Hematopoietic multipotent progenitor cell treated with erythropoietin and hydrocortisone succinate and interleukin-3 and kit ligand, for 4 days (in vitro differentiated cells): ENCODE data around the gene PKMYT1.
A peak's percentile ranks its signal among the peaks of the same experiment; 100 is the strongest.

Source experiments
- DNase-seq: peaks from one replicate; pipeline ENCODE4 v3.0.0-alpha.2; 2015

The PKMYT1 gene

DNA sequence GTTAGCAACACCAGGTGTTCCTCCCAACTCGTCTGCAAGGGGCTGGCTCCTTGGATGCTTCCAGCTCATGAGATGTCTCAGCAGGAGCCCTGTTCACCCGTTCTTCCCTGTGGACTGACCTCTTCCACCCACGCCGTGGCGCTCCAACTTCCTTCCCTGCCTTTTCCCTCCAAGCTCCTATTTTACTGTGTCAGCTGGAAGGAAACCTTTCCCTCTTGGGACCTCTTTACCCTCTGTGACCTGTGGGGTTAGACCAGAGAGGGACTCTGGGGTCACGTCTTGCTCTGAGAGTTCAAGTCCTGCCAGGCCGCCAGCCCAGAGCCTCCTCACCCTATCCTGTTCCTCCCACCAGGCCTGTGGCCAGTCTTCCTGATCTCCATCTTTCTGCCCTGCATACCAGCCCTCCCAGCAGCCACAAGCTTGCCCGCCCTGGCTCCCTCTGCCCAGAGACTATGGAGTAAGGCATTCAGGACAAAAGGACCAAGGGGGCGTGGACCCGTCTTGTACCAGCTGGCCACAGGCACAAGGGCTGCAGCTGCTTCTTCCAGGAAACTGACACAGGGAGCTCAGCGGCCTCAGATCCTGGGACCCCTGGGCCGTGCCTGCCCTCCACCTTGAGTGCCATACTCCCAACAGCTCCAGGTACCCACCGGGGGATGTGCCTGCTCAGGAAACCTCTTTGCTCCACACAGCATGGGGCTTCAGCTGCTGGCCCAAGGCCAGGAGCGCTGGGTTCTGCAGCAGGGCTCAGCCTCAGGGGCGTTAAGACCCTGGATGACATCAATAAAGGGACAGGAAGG is 8.1 kb downstream of the PKMYT1 start:
- DNase-seq, result no peak

DNA sequence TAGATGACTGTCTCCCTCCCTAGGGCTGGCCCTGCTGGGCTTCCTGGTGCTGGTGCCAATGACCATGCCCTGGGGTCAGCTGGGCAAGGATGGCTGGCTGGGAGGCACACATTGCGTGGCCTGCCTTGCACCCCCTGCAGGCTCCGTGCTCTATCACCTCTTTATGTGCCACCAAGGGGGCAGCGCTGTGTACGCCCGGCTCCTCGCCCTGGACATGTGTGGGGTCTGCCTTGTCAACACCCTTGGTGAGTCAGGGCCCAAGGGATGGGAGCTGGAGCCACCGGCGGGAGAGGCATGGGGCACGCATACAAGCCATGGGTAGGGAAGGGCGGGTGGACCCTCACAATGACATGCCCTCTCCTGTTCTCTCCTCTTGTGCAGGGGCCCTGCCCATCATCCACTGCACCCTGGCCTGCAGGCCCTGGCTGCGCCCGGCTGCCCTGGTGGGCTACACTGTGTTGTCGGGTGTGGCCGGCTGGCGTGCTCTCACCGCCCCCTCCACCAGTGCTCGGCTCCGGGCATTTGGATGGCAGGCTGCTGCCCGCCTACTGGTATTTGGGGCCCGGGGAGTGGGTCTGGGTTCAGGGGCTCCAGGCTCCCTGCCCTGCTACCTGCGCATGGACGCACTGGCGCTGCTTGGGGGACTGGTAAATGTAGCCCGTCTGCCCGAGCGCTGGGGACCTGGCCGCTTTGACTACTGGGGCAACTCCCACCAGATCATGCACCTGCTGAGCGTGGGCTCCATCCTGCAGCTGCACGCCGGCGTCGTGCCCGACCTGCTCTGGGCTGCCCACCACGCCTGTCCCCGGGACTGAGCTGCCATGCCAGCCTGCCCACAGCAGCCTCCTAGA is 8.9 kb downstream of the PKMYT1 start:
- DNase-seq, result no peak

DNA sequence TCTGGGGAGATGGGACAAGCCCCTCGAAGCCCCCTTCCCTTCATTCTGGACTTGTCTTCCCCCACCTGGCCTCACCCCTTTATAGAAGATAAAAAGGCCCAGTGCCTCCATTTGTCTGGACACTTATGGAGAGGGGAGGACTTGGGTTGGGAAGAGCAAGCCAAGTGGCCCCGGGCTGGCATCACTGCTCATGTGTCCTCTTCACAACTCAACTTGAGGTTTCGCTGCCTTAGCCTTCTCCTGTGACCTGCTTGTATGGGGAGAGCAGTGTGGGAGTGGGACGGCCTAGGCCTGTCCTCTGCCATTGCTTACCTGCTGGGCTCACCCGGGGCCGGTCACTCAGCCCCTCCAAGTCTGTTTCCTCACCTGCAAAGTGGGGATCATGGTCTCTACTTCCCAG is 9.7 kb downstream of the PKMYT1 start:
- no peak for DNase-seq

DNA sequence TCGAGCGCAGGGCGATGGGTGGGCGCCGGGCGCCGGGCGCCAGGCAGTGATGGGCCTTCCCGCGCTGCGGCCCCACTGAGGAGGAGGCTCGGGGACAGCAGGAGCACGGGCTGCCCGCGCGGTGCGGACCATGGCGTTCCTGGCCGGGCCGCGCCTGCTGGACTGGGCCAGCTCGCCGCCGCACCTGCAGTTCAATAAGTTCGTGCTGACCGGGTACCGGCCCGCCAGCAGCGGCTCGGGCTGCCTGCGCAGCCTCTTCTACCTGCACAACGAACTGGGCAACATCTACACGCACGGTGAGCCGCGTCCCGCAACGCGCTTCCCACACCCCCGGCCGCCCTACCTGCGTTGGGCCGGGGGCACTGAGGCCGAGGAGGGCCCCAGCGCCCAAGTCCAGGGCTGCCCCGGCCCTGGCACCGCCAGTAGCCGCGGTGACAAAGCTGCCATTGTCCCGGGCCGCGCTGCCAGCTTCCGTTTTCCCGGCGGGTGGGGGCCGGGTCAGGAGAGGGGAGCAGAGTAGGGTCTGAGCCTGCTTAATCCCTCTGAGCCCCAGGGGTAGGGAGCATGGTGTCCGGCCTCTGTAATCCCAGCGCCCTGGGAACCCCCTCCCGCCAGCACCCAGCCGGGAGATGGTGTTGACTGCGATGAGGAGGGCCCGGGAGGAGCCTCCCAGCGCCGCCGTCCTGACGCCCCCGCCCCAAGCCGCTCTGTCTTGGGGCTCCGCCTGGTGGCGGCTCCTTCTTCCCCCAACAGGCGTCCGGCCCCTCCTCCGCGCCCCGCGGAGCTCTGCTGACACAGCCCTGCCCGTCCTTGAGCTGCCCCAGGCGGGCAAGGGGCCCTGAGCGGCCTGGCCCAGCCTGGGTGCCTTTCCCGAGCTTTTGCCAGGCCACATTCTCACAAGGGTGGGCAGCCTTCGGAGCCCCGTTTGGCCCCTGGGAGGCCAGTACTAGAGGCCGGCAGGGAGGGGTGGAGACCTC is 10.4 kb downstream of the PKMYT1 start:
- peak; percentile 94 for DNase-seq

- peak; percentile 95 for DNase-seq
Observed at GRCh38 chr16:2968738-2969544, 11.3 kb downstream of the PKMYT1 start, which contains the start of gene PAQR4. Gene PAQR4 (plus strand): TSS chr16:2969348. CDS start chr16:2969675, 327 bp downstream.

DNA sequence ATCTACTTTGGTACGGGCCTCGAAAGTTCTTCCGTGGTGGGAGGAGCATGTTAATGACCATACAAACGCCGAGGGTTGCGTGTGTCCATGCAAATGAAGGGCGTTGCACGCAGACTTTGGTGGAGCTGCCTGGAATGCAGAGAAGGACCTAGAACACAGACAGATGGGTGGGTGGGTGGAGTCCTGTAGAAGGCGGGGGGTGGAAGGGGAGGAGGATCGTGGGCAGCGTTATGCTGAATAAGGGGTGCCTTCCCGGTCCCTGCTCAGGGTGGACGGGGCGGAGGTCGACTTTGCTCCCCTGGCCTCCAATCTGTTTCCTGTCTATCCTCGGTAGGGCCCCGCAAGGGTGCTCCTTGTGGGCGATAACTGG is 11.9 kb downstream of the PKMYT1 start:
- DNase-seq, result peak; percentile 69

DNA sequence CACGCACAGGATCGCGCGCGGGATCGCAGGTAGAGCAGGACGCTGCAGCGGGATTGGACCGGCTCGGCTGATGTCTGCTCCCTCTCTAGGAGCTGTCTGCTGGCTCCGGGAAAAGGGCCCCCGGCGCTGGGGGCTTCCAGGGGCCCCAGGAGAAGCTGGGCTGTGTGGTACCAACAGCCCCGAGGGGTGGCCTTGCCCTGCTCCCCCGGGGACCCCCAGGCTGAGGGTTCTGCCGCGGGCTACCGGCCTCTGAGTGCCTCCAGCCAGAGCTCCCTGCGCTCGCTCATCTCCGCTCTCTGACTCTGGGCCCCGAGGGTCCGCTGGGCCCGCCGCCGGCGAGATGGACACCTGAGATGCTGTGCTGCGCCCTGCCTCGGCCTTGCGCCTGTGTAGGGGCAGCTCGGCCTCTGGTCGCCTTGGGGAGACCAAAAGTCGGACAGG is 12.5 kb downstream of the PKMYT1 start:
- DNase-seq, result no peak

DNA sequence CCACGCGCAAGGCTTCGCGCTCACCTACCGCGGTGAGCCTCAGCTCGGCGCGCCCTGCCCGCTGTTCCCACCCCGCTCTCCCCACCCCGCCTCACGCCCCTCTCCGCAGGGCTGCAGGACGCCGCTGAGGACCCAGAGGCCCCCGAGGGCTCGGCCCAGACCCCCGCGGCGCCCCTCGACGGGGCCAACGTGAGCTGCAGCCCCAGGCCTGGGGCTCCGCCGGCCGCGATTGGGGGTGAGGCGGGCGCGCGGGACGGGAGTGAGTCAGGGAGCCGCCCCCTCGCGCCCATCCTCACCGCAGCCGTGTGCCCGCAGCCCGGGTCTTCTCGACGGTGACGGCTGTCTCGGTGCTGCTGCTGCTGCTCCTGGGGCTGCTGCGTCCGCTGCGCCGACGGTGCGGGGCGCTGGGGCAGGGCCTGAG is 13.0 kb downstream of the PKMYT1 start:
- no peak for DNase-seq

DNA sequence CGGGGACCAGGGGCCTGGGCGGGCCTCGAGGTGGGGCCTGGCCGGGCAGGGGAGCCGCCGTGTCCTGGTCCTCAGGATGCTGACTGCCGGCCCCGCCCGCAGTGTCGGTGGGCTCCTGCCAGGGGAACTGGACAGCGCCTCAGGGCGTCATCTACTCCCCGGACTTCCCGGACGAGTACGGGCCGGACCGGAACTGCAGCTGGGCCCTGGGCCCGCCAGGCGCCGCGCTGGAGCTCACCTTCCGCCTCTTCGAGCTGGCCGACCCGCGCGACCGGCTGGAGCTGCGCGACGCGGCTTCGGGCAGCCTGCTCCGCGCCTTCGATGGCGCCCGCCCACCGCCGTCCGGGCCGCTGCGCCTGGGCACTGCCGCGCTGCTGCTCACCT is 13.4 kb downstream of the PKMYT1 start:
- peak; percentile 33 for DNase-seq

DNA sequence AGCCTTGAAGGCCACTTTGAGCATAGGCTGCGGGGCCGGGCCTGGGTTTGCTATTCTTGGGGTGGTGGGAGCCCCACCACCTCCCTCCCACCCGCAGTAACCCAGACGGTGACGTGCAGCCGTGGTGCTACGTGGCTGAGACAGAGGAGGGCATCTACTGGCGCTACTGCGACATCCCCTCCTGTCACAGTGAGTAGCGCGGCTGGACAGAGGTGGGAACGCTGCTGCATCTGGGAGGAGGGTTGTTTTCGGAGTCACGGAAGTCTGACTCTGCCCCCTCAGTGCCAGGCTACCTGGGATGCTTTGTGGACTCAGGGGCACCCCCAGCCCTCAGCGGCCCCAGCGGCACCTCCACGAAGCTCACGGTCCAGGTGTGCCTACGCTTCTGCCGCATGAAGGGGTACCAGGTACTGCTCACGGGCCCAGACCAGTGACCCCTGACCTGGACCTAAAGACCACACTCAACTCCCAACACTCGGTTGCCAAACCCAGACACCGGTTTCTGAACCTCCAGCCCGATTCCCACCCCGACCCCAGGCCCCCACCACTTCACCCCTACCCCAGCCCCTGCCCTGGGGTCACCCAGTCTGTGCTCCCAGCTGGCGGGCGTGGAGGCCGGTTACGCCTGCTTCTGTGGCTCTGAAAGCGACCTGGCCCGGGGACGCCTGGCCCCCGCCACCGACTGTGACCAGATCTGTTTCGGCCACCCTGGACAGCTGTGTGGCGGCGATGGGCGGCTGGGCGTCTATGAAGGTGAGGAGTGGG is 14.0 kb downstream of the PKMYT1 start:
- no peak for DNase-seq

DNA sequence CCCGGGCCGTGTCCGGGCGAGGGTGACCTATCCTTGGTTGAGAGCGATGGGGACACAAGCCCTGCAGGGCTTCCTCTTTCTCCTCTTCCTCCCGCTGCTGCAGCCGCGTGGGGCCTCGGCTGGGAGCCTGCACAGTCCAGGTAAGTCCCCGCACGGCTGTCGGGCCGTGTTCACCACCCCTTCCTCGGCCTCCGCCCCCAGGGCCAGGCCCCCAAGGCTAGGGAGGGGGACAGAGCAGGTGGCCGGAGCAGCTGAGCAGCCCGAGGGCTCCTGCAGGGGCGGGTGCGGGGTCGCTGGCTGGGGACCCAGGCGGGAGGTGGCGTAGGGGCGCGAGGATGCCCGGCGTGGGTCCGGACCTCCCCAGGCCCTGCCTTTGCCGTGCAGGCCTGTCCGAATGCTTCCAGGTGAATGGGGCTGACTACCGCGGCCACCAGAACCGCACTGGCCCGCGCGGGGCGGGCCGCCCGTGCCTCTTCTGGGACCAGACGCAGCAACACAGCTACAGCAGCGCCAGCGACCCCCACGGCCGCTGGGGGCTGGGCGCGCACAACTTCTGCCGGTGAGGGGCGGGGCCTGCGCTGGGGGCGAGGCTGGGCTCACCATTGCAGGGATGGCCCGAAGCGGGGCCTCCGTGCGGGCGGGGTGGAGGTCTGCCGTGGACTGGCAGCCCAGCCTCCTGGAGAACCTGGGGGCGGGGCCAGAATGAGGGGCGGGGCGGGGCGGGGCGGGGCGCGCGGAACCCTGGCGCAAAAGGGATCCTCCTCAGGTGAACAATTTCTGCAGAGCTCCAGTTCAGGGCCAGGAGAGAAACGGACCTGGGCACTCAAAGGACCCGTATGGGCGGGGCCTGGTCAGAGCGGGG is 15.5 kb downstream of the PKMYT1 start:
- peak; percentile 83 for DNase-seq

DNA sequence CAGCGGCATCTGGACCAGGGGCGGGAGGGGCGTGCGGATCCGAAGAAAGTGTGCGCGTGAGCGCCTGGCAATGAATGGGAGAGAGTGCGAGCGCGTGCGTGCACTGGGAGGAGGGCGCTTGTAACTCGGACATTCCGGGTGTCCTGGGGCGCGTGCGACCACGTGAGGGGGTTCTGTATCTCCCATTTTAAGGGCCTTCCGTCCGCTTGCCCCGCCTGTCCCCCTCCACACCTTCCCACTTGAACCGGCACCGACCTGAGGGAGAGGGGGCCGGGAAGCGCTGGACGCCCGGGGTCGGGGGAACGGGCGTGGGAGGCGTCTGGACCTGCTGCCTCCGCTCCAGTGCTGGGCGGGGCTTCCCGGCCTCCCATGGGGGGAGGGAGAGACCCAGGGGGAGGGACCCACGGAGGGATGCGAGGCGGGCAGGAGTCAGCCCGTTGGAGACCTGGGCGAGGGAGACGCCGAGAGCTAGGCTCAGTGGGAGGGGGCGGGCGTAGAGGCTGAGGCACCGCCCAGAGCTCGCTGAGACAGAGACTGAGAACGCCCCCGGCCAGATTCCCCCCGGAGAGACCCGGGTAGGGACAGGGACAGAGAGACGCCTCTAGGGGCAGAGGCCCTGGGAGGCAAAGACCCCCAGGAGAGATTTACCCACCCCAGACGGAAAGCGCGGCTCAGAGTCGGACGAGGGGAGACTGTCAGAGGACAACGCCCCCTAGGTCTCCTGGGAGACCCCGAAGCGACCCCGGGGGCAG is 16.3 kb downstream of the PKMYT1 start, which contains the start of gene KREMEN2:
TSS of gene KREMEN2 (plus strand) at position 553 of the 752 bp plus-strand sequence. CDS start 246 bp downstream, outside the sequence.
- peak; percentile 33 for DNase-seq

DNA sequence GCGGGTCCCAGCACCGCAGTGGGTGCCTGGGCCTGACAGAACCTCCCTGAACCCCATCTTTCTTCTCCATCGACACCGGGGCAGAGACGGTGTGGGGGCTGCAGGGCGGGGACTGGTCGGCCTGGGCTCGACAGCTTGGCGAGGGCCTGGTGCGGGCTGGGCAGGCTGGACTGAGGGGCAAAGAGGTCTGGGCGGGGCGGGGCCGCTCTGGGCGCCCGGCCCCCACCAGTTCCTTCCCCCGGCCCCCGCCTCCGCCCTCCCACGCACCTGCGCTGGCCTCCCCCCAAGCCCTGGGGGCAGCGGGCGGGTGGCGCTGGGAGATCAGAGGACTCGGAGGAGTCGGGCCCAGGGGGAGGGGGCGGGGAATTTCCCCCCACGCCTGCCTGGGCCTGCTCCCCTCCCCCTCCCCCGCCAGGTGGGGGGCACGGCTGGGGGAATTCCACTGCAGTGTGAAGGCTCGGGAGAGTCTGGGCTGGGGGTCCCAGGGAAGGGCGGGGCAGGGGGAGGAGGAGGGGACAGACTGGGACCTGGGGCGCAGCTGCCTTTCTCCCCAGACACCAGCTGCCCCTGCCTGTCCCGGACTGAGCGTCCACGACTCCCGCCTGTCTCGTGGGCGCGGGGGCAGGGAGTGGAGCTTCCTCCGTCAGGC is 17.0 kb downstream of the PKMYT1 start:
- DNase-seq, result no peak

GRCh38 chr16:2962334-2963073 is 17.7 kb downstream of the PKMYT1 start:
- no peak for DNase-seq

GRCh38 chr16:2960183-2961010 is 19.8 kb downstream of the PKMYT1 start:
- no peak for DNase-seq

DNA sequence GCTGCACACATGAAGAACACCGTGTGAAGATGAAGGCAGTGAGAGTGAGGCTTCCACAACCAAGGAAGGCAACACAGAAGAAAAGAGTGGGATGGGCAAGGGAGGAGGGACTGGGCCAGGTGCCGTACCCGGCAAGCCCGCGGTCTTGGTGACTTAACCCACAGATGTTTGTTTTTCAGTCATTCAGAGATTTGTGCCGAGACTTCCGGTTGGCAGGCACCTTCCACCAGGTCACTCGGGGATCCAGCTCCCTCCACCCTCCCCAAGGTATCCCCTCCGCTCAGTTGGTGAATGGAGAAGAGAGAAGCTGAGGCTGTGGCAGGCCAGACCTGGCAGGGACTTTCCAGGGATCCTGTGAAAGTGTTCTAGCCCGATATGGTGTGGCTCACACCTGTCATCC is 21.0 kb downstream of the PKMYT1 start:
- no peak for DNase-seq

DNA sequence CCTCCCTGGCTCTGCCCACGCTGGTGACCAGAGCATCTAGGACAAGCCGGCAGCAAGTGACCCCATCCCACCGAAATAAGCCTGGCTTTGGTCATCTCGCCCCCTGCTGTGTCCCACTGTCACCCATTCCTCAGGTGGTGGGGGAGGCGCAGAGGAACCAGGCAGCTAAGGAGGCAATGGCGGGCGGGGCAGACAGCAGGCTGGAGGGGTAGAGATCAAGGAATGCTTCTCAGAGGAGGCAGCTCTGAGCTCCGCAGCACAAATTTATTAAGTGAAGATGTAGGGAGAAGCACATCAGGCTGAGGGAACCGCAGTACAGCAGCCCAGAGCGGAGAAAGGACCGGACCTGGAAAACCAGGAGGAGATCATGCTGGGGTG is 23.7 kb downstream of the PKMYT1 start:
- DNase-seq, result no peak
